NT2/D1 (cell line): ENCODE measurements around the gene SPATA46.

Source experiments
- DNase-seq: peaks from one replicate; pipeline ENCODE4 v3.0.0-alpha.2; 2011; ENCODE audit warnings: low read depth, low spot score
- H3K27me3 ChIP-seq: 2 replicates; pipeline ENCODE4 v1.6.0; 2011; ENCODE audit warnings: mild to moderate bottlenecking; ENCODE audit not compliant: insufficient read length, insufficient read depth
- H3K36me3 ChIP-seq: 2 replicates; pipeline ENCODE4 v1.6.1; 2011; ENCODE audit warnings: mild to moderate bottlenecking, low read length, mixed read lengths; ENCODE audit not compliant: insufficient read depth, insufficient read length
- H3K4me1 ChIP-seq: 2 replicates; pipeline ENCODE4 v1.5.1; 2011; ENCODE audit not compliant: insufficient read depth, insufficient read length
- H3K4me3 ChIP-seq: 2 replicates; pipeline ENCODE4 v1.5.1; 2011; ENCODE audit warnings: low read depth; ENCODE audit not compliant: insufficient read length
- H3K9ac ChIP-seq: 2 replicates; pipeline ENCODE4 v1.6.0; 2011; ENCODE audit warnings: low read depth; ENCODE audit not compliant: insufficient read length
- H3K9me3 ChIP-seq: 2 replicates; pipeline ENCODE4 v1.5.1; 2011; ENCODE audit warnings: mild to moderate bottlenecking, low read length; ENCODE audit not compliant: insufficient read depth
- SUZ12 ChIP-seq: IDR thresholded peaks from 2 replicates; pipeline ENCODE4 v1.6.1; 2011; ENCODE audit not compliant: insufficient read length, insufficient read depth; ENCODE audit errors: extremely low read depth
- YY1 ChIP-seq: IDR thresholded peaks from 2 replicates; pipeline ENCODE4 v1.6.1; 2011; ENCODE audit not compliant: insufficient read length, insufficient read depth
- ZNF274 ChIP-seq: IDR thresholded peaks from 2 replicates; pipeline ENCODE4 v1.6.1; 2011; ENCODE audit warnings: mild to moderate bottlenecking, low read depth, low read length

The SPATA46 gene

GRCh38 chr1:162380061-162380846, 3.6 kb upstream of the SPATA46 start:
- H3K9ac ChIP-seq = no peak overlapping the region
- no peak overlapping the region for H3K4me3 ChIP-seq
- peaks cover 13% of the 10 kb centered on the region for H3K36me3 ChIP-seq
- H3K9me3 ChIP-seq = no peaks in the 10 kb centered on the region
- no peak for DNase-seq
- no peaks in the 10 kb centered on the region for H3K27me3 ChIP-seq
- H3K4me1 ChIP-seq = peaks cover 15% of the 10 kb centered on the region
- TF ChIP-seq ZNF274 (no peak), SUZ12 (no peak), YY1 (no peak)

DNA sequence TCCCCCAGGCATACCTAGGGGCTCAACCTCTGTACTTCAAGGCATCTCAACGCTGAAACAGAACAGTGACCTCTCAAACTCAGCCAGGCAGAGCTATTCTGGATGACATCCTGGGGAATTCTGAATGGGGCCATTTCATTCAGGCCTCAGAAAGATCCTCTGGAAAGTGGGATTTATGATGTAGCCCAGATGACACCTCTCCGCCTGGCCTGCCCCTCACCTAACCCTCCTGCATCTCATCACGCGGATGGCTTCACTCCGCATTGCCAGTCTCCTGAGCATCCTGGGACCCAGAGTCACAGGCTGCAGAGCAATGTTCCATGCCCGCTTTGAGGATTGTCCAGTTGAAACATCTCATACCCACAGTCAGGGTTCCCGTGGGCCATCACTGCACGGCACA, 1.2 kb downstream of the SPATA46 start:
- H3K36me3 ChIP-seq = no peaks in the 10 kb centered on the region
- H3K4me1 ChIP-seq = peaks cover 8% of the 10 kb centered on the region
- no peak overlapping the region for H3K4me3 ChIP-seq

DNA sequence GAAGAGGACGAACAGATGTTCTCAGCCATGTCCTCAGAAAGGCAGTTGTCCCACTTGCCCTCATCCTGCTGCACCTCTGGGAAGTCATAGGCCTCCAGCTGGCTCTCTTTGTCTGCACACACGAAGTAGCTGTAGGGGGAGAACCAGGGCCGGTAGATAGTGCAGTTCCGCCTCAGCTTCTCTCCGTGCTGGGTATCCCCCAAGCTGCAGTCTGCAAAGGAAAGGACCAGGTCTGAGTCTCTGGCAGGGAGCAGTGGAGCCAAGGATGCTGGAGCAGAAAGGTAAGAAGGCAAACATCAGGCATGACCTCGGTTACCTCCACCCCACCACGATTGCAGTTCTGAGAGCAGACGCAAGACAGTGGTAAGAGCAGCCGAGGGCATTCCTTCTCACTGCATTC, 2.2 kb downstream of the SPATA46 start:
- H3K4me3 ChIP-seq = no peak overlapping the region

More for the DNA sequence above, 1.2 kb downstream of the SPATA46 start:
- no peak for DNase-seq
- TF ChIP-seq ZNF274 (no peak), SUZ12 (no peak), YY1 (no peak)
- H3K9me3 ChIP-seq = no peaks in the 10 kb centered on the region
- H3K27me3 ChIP-seq = no peaks in the 10 kb centered on the region
- H3K9ac ChIP-seq = no peak overlapping the region

DNA sequence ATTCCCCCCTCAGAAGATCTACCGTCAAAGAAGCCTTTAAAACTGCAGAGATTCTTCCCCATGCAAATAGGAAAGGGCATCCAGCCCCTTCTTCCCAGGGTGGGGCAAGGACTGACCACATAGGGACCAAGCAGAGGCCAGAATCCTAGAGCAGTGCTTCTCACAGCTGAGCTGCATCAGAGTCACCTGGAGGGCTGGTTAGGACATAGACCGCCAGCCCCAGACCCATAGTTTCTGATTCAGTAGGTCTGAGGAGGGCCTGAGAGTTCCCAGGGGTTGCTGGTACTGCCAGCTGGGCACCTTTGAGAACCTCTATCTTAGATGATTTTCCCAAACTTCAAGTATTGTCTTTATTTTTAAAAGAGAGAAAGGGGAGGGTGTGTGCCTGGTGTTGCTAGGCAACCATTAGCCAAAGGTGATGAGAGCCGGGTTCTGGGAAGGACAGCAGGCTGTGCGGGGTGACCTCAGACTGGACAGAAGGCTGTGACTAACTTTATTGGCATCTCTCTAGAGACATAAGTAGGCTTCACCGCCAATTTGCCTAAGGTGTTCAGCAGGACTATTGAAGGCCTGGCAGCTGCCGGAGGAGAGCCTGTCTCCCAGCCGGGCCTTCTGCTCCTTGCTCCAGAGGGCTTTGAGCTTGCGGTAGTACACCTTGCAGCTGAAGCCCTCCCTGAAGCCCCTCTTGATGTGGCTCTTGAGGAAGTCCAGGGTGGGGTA, 3.0 kb downstream of the SPATA46 start:
- Histone ChIP-seq H3K9me3 (no peaks in the 10 kb centered on the region), H3K27me3 (no peaks in the 10 kb centered on the region), H3K4me1 (peaks cover 8% of the 10 kb centered on the region), H3K4me3 (no peak overlapping the region), H3K36me3 (peaks cover 6% of the 10 kb centered on the region), H3K9ac (no peak overlapping the region)
- DNase-seq = no peak
- TF ChIP-seq ZNF274 (no peak), YY1 (no peak), SUZ12 (no peak)

More for the DNA sequence above, 2.2 kb downstream of the SPATA46 start:
- H3K27me3 ChIP-seq = no peaks in the 10 kb centered on the region
- H3K36me3 ChIP-seq = peaks cover 5% of the 10 kb centered on the region
- H3K4me1 ChIP-seq = peaks cover 8% of the 10 kb centered on the region
- H3K9me3 ChIP-seq = no peaks in the 10 kb centered on the region
- TF ChIP-seq YY1 = no peak
- no peak for TF ChIP-seq ZNF274
- TF ChIP-seq SUZ12 = no peak
- no peak for DNase-seq
- H3K9ac ChIP-seq = no peak overlapping the region

DNA sequence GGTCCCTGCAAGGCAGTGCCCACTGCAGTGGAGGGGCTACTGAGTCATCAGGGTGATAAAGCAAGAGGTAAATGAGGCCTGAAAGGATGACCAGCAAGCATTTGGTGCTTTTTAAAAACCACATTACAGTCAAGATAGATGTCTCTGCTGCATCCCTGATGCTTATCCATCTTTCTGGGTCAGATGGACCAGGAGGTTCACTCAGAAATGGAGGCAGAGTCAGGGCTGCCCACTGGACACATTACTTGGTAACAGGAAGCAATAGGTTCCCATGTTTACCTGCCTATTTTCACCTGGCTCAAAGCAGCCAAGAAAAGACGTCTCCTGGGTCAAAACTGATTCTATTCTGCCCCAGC, 3.6 kb downstream of the SPATA46 start:
- Histone ChIP-seq H3K27me3 (no peaks in the 10 kb centered on the region), H3K36me3 (peaks cover 6% of the 10 kb centered on the region), H3K9me3 (no peaks in the 10 kb centered on the region), H3K4me1 (peaks cover 8% of the 10 kb centered on the region), H3K9ac (no peak overlapping the region), H3K4me3 (no peak overlapping the region)
- TF ChIP-seq YY1 (no peak), ZNF274 (no peak), SUZ12 (no peak)
- DNase-seq = no peak

- no peaks in the 10 kb centered on the region for H3K9me3 ChIP-seq
- no peak for DNase-seq
- TF ChIP-seq ZNF274 (no peak), YY1 (no peak), SUZ12 (no peak)
- H3K4me3 ChIP-seq = no peak overlapping the region
- no peaks in the 10 kb centered on the region for H3K27me3 ChIP-seq
- H3K36me3 ChIP-seq = peaks cover 9% of the 10 kb centered on the region
- peaks cover 8% of the 10 kb centered on the region for H3K4me1 ChIP-seq
- H3K9ac ChIP-seq = no peak overlapping the region
These were observed 4.2 kb downstream of the SPATA46 start for GRCh38 chr1:162372159-162373071.

DNA sequence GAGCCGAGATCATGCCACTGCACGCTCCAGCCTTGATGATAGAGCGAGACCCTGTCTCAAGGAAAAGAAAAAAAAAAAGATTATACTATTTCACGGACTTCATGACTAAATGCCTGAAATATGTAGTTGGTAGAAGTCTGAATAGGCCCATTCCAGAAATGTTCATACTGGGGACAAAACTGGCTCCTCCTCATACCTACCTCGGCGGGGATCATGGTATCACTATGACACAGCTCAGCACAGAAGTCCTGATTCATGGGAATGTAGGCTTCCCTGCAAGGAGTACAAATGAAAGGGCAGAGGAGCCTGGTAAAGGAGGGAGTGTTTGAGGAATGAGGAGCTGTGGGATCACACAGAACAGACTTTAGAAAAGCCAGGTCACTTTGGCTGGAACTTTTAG, 5.0 kb downstream of the SPATA46 start:
- Histone ChIP-seq H3K4me3 (no peak overlapping the region), H3K9ac (no peak overlapping the region), H3K27me3 (no peaks in the 10 kb centered on the region), H3K36me3 (peaks cover 16% of the 10 kb centered on the region), H3K9me3 (no peaks in the 10 kb centered on the region), H3K4me1 (peaks cover 8% of the 10 kb centered on the region)
- DNase-seq = no peak
- no peak for TF ChIP-seq SUZ12
- TF ChIP-seq YY1 = no peak
- TF ChIP-seq ZNF274 = no peak
